Stomach smooth muscle (tissue), 2 donors: Measurements from ENCODE around the gene PRKCH.
A peak's percentile ranks its signal among the peaks of the same experiment; 100 is the strongest.

Experiments
- H3K27ac ChIP-seq: one replicate; pipeline ENCODE4 v1.7.0; 2013; ENCODE audit warnings: mild to moderate bottlenecking, low read length, inconsistent platforms
- H3K27me3 ChIP-seq, 2 donors: one replicate each; pipeline ENCODE4 v1.7.0; 2013; ENCODE audit warnings: low read length in 2 of 2; ENCODE audit not compliant: insufficient read depth in 2 of 2, control insufficient read depth in 1 of 2
- H3K36me3 ChIP-seq, 2 donors: one replicate each; pipeline ENCODE4 v1.7.0; 2013; ENCODE audit warnings: low read length in 2 of 2; ENCODE audit not compliant: control insufficient read depth in 2 of 2, insufficient read depth in 2 of 2
- H3K4me1 ChIP-seq: one replicate; pipeline ENCODE4 v1.7.0; 2013; ENCODE audit warnings: low read length; ENCODE audit not compliant: control insufficient read depth, insufficient read depth
- H3K4me3 ChIP-seq, 2 donors: one replicate each; pipeline ENCODE4 v1.7.0; 2013; ENCODE audit warnings: low read length in 2 of 2
- H3K9ac ChIP-seq, 2 donors: one replicate each; pipeline ENCODE4 v1.7.0; 2013; ENCODE audit warnings: low read length in 2 of 2, mild to moderate bottlenecking in 1 of 2
- H3K9me3 ChIP-seq, 2 donors: one replicate each; pipeline ENCODE4 v1.7.0; 2013; ENCODE audit warnings: low read length in 2 of 2; ENCODE audit not compliant: control insufficient read depth in 2 of 2
- donor health status: healthy.
- donor health status: Pancreatic carcinoma.

The PRKCH gene

GRCh38 chr14:61561104-61561503, 239.7 kb downstream of the PRKCH start:
- peaks cover 15% of the 10 kb centered on the region for H3K4me1 ChIP-seq
- H3K9ac ChIP-seq: no peak overlapping the region
- H3K27ac ChIP-seq: peak overlapping the region; percentile 31
- no peak overlapping the region for H3K4me3 ChIP-seq
- no peaks in the 10 kb centered on the region for H3K9me3 ChIP-seq
- H3K27me3 ChIP-seq: no peaks in the 10 kb centered on the region
- no peaks in the 10 kb centered on the region for H3K36me3 ChIP-seq

- peak overlapping the region; percentile 31 for H3K27ac ChIP-seq
- no peaks in the 10 kb centered on the region for H3K36me3 ChIP-seq
- no peak overlapping the region for H3K9ac ChIP-seq
- peak overlapping the region in 1 of 2 donors; percentile 15 for H3K4me3 ChIP-seq
- no peaks in the 10 kb centered on the region for H3K27me3 ChIP-seq
- peaks cover 15% of the 10 kb centered on the region for H3K4me1 ChIP-seq
- no peaks in the 10 kb centered on the region for H3K9me3 ChIP-seq
Observed at GRCh38 chr14:61561657-61562276, 240.4 kb downstream of the PRKCH start.

GRCh38 chr14:61562321-61563161, 241.2 kb downstream of the PRKCH start:
- no peaks in the 10 kb centered on the region for H3K9me3 ChIP-seq
- H3K9ac ChIP-seq: no peak overlapping the region
- H3K4me1 ChIP-seq: peaks cover 15% of the 10 kb centered on the region
- no peak overlapping the region for H3K4me3 ChIP-seq
- H3K36me3 ChIP-seq: no peaks in the 10 kb centered on the region
- peak overlapping the region; percentile 31 for H3K27ac ChIP-seq
- H3K27me3 ChIP-seq: no peaks in the 10 kb centered on the region

GRCh38 chr14:61563162-61563511, 241.8 kb downstream of the PRKCH start:
- no peaks in the 10 kb centered on the region for H3K36me3 ChIP-seq
- H3K27ac ChIP-seq: no peak overlapping the region
- no peak overlapping the region for H3K9ac ChIP-seq
- H3K9me3 ChIP-seq: no peaks in the 10 kb centered on the region
- H3K27me3 ChIP-seq: no peaks in the 10 kb centered on the region
- H3K4me3 ChIP-seq: no peak overlapping the region
- peaks cover 19% of the 10 kb centered on the region for H3K4me1 ChIP-seq

- Histone ChIP-seq H3K4me1 (peaks cover 28% of the 10 kb centered on the region), H3K9me3 (no peaks in the 10 kb centered on the region), H3K9ac (no peak overlapping the region), H3K27me3 (no peaks in the 10 kb centered on the region), H3K36me3 (no peaks in the 10 kb centered on the region), H3K4me3 (no peak overlapping the region), H3K27ac (no peak overlapping the region)
Observed at GRCh38 chr14:61563880-61564617, 242.7 kb downstream of the PRKCH start.

- H3K9me3 ChIP-seq: no peaks in the 10 kb centered on the region
- no peaks in the 10 kb centered on the region for H3K27me3 ChIP-seq
- no peak overlapping the region for H3K4me3 ChIP-seq
- H3K9ac ChIP-seq: no peak overlapping the region
- H3K36me3 ChIP-seq: no peaks in the 10 kb centered on the region
- H3K4me1 ChIP-seq: peaks cover 33% of the 10 kb centered on the region
- H3K27ac ChIP-seq: no peak overlapping the region
Observed at GRCh38 chr14:61564618-61565091, 243.3 kb downstream of the PRKCH start.

GRCh38 chr14:61565181-61565580, 243.8 kb downstream of the PRKCH start:
- Histone ChIP-seq H3K9me3 (no peaks in the 10 kb centered on the region), H3K27ac (no peak overlapping the region), H3K4me1 (peaks cover 33% of the 10 kb centered on the region), H3K9ac (no peak overlapping the region), H3K27me3 (no peaks in the 10 kb centered on the region), H3K36me3 (no peaks in the 10 kb centered on the region), H3K4me3 (no peak overlapping the region)

- Histone ChIP-seq H3K36me3 (no peaks in the 10 kb centered on the region), H3K27ac (no peak overlapping the region), H3K9ac (no peak overlapping the region), H3K4me3 (no peak overlapping the region), H3K27me3 (no peaks in the 10 kb centered on the region), H3K4me1 (peaks cover 31% of the 10 kb centered on the region), H3K9me3 (no peaks in the 10 kb centered on the region)
Observed at GRCh38 chr14:61565836-61566536, 244.6 kb downstream of the PRKCH start.

- Histone ChIP-seq H3K9ac (no peak overlapping the region), H3K27ac (no peak overlapping the region), H3K9me3 (no peaks in the 10 kb centered on the region), H3K36me3 (no peaks in the 10 kb centered on the region), H3K4me3 (no peak overlapping the region), H3K4me1 (peaks cover 28% of the 10 kb centered on the region), H3K27me3 (no peaks in the 10 kb centered on the region)
Observed at GRCh38 chr14:61566537-61567225, 245.3 kb downstream of the PRKCH start.
